Panc1 (cell line): ENCODE results near the gene VTI1A. TPM values are rescaled to one million over a fixed set of nuclear protein-coding genes. Genes with fewer than 3 reads are reported as not detected.

ENCODE experiments used
- ATAC-seq: fragments of 200-7000 bp; cut with Tn5 transposase; 2 replicates; pipeline ENCODE4 v1.9.1; 2020; ENCODE audit warnings: mild to moderate bottlenecking, moderate library complexity
- BruUV-seq: library from RNA; stranded (reverse); fragments of 400-500 nt; replicated peaks from 2 replicates; lab custom pipeline; 2021; lab: Mats Ljungman, UMichigan
- CTCF ChIA-PET: fragments of 300-600 bp; sonication (Branson Sonifier 250); formaldehyde crosslinking; loops from one replicate; lab custom pipeline; 2022; ENCODE audit warnings: antibody characterized with exemption; lab: Charles Lee
- POLR2A ChIA-PET: fragments of 300-600 bp; sonication (Branson Sonifier 250); formaldehyde crosslinking; loops from one replicate; lab custom pipeline; 2022; ENCODE audit warnings: antibody characterized with exemption; lab: Charles Lee
- DNase-seq: peaks from one replicate; pipeline ENCODE4 v3.0.0-alpha.2; 2010; ENCODE audit warnings: low read depth, low spot score
- H3K27ac ChIP-seq: 2 replicates; pipeline ENCODE4 v1.5.1; 2011; ENCODE audit warnings: mild to moderate bottlenecking, low read length, inconsistent platforms
- H3K27me3 ChIP-seq: fragments of 200-500 bp; sonication (Bioruptor generic); 2 replicates; pipeline ENCODE4 v1.6.0; 2014; ENCODE audit warnings: low read length, inconsistent platforms; ENCODE audit not compliant: control insufficient read depth, insufficient read depth
- H3K36me3 ChIP-seq: fragments of 200-500 bp; sonication (Bioruptor generic); 2 replicates; pipeline ENCODE4 v1.5.1; 2014; ENCODE audit warnings: inconsistent platforms, mild to moderate bottlenecking, low read length, moderate library complexity; ENCODE audit not compliant: control insufficient read depth, insufficient read depth
- H3K4me1 ChIP-seq: 2 replicates; pipeline ENCODE4 v1.5.1; 2011; ENCODE audit warnings: inconsistent platforms, mild to moderate bottlenecking, low read length, moderate library complexity; ENCODE audit not compliant: control insufficient read depth, insufficient read depth
- H3K4me3 ChIP-seq, 2 experiments: 2 replicates each; pipeline ENCODE4 v1.5.1; 2011 to 2012; ENCODE audit warnings: low read depth in 2 of 2, low read length in 2 of 2, mild to moderate bottlenecking in 2 of 2, inconsistent platforms in 1 of 2, moderate library complexity in 1 of 2
- H3K9me3 ChIP-seq: fragments of 200-500 bp; sonication (Bioruptor generic); 2 replicates; pipeline ENCODE4 v1.5.1; 2014; ENCODE audit warnings: low read depth, mild to moderate bottlenecking, inconsistent platforms, low read length, moderate library complexity; ENCODE audit not compliant: control insufficient read depth, insufficient read depth
- POLR2AphosphoS5 ChIP-seq: IDR thresholded peaks from 2 replicates; pipeline ENCODE4 v1.6.1; 2012; ENCODE audit warnings: mild to moderate bottlenecking, low read depth, low read length, moderate library complexity
- SIN3A ChIP-seq: IDR thresholded peaks from 2 replicates; pipeline ENCODE4 v1.6.1; 2012; ENCODE audit warnings: low read depth, mild to moderate bottlenecking, low read length, moderate library complexity, borderline replicate concordance; ENCODE audit not compliant: insufficient read depth
- in situ Hi-C: cut with HindIII; loops from 2 replicates; pipeline ENCODE4 v1.10.0; 2016; ENCODE audit warnings: low sequenced_read_pairs, low pct_unique_long_range_greater_than_20kb
- intact Hi-C: fragments of 100-400 bp; cut with micrococcal nuclease; formaldehyde crosslinking; loops from one replicate; pipeline ENCODE4 v1.10.0; 2022; ENCODE audit not compliant: unreplicated experiment
- total RNA-seq: library from RNA; stranded (reverse); gene quantifications from one replicate; pipeline ENCODE4 v1.2.1, GENCODE V29; 2021; ENCODE audit not compliant: unreplicated experiment
- TF ChIP-seq, protein P1 (sequence below), 2 experiments: IDR thresholded peaks; 2 replicates each; pipeline ENCODE4 v1.6.1; 2011 to 2012; ENCODE audit warnings: low read depth in 2 of 2, control low read depth in 1 of 2, low read length in 1 of 2, mild to moderate bottlenecking in 1 of 2, moderate library complexity in 1 of 2; ENCODE audit not compliant: insufficient read depth in 1 of 2
- TF ChIP-seq, protein P2 (sequence below): fragments of 450-650 bp; IDR thresholded peaks from 2 replicates; pipeline ENCODE4 v1.5.1; 2017; ENCODE audit warnings: mild to moderate bottlenecking

The VTI1A gene
- total RNA-seq, 1 experiment from 2014 or later, result 36.3 TPM

DNA sequence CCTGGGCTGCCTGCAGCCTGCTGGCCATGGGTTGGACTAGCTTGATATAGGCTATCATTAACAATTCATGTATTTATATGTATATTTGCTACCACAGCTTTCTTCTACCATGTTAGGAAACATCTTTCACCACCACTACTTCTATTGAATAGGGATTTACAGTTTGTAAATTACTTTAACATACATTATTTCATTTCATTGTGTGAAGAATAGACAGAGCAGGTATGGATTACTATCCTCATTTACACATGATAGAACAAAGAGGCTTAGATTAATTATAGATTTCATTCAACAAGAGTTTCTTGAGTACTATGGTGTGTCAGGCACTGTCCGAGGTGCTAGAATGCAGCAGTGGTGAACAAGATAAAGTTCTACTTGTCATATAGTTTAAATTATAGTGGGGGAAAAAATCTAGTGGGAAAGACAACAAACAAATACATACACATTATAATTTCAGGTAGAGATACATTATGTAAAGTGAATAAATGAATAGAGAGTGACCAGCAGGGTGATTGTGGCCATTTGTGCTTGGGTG, 20.6 kb downstream of the VTI1A start:
- POLR2A ChIA-PET, result interaction anchor here (0.6 kb wide), 1 partner anchor 323 kb away, joined by 3 read pairs; no protein-coding TSS in a partner anchor
- in situ Hi-C loops (no loop called here), intact Hi-C loops (no loop called here)
- CTCF ChIA-PET, result no interaction called here
- H3K4me1 ChIP-seq, result no peaks in the 10 kb centered on the region
- H3K9me3 ChIP-seq, result no peaks in the 10 kb centered on the region
- no peaks in the 10 kb centered on the region for H3K27me3 ChIP-seq
- no peak overlapping the region for H3K4me3 ChIP-seq
- BruUV-seq, result no TSS peak
- ATAC-seq (no peak), DNase-seq (no peak)
- peaks cover 10% of the 10 kb centered on the region; the same call in 1 of the 2 replicates for H3K36me3 ChIP-seq
- TF ChIP-seq, protein P1, sequence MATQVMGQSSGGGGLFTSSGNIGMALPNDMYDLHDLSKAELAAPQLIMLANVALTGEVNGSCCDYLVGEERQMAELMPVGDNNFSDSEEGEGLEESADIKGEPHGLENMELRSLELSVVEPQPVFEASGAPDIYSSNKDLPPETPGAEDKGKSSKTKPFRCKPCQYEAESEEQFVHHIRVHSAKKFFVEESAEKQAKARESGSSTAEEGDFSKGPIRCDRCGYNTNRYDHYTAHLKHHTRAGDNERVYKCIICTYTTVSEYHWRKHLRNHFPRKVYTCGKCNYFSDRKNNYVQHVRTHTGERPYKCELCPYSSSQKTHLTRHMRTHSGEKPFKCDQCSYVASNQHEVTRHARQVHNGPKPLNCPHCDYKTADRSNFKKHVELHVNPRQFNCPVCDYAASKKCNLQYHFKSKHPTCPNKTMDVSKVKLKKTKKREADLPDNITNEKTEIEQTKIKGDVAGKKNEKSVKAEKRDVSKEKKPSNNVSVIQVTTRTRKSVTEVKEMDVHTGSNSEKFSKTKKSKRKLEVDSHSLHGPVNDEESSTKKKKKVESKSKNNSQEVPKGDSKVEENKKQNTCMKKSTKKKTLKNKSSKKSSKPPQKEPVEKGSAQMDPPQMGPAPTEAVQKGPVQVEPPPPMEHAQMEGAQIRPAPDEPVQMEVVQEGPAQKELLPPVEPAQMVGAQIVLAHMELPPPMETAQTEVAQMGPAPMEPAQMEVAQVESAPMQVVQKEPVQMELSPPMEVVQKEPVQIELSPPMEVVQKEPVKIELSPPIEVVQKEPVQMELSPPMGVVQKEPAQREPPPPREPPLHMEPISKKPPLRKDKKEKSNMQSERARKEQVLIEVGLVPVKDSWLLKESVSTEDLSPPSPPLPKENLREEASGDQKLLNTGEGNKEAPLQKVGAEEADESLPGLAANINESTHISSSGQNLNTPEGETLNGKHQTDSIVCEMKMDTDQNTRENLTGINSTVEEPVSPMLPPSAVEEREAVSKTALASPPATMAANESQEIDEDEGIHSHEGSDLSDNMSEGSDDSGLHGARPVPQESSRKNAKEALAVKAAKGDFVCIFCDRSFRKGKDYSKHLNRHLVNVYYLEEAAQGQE (IDR thresholded peaks at IDR 0.05; ENCODE audit: insufficient read depth in 1 of 2, low read depth in 2 of 2, low read length in 1 of 2), result peak in 1 of 2 experiments; percentile 82; a peak in 2 of 4 replicates
- no peak for TF ChIP-seq SIN3A
- no peak overlapping the region for H3K27ac ChIP-seq

DNA sequence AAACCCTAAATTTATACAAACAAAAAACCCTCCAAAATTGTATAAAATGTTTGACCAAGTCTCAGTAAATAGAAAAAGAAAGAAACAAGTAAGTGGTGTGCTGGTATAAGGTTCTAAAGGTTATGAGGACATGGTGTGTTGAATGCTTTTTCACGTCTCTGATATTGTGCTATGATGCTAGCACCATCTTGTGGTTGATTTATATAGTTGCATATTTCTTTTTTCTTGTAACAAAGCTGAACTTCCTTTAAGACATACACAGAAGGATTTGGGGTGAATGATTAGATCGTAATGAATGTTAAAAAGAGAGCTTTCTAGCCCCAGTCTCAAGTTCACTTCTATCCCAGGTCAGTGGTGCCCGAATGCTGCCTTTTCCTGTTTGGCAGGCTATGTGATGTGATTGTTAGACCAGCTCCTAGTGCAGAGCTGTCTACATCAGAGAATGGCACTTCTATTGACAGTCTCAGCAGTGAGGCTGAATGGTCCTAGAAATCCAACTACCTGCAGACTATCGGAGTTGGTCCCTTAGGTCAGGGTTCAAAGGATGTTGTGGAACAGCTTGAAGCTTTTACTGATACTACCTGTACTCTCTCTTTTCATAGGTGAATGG, 25.0 kb downstream of the VTI1A start:
- DNase-seq, result peak; percentile 50
- no peaks in the 10 kb centered on the region for H3K9me3 ChIP-seq
- ChIA-PET POLR2A (interaction anchor here (0.7 kb wide), 1 partner anchor 1590 kb away, joined by 3 read pairs; no protein-coding TSS in a partner anchor), CTCF (interaction anchor here (0.6 to 1.2 kb wide), 9 partner anchors 19 to 913 kb away, joined by 3 to 11 read pairs (median 4); partner anchors contain the start of genes VTI1A and ZDHHC6)
- no TSS peak for BruUV-seq
- ATAC-seq, result peak; percentile 87
- H3K27me3 ChIP-seq, result no peaks in the 10 kb centered on the region
- in situ Hi-C loops (no loop called here), intact Hi-C loops (loop anchor here (5.0 to 10.0 kb wide), 2 partner anchors 155 to 483 kb away; partner anchors contain the start of gene TCF7L2)
- no peak overlapping the region for H3K4me3 ChIP-seq
- no peak for TF ChIP-seq POLR2AphosphoS5
- TF ChIP-seq, protein P2, sequence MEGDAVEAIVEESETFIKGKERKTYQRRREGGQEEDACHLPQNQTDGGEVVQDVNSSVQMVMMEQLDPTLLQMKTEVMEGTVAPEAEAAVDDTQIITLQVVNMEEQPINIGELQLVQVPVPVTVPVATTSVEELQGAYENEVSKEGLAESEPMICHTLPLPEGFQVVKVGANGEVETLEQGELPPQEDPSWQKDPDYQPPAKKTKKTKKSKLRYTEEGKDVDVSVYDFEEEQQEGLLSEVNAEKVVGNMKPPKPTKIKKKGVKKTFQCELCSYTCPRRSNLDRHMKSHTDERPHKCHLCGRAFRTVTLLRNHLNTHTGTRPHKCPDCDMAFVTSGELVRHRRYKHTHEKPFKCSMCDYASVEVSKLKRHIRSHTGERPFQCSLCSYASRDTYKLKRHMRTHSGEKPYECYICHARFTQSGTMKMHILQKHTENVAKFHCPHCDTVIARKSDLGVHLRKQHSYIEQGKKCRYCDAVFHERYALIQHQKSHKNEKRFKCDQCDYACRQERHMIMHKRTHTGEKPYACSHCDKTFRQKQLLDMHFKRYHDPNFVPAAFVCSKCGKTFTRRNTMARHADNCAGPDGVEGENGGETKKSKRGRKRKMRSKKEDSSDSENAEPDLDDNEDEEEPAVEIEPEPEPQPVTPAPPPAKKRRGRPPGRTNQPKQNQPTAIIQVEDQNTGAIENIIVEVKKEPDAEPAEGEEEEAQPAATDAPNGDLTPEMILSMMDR, result peak; percentile 85
- H3K4me1 ChIP-seq, result 0 out of 2 replicates have a peak, but pooled peaks cover 5% of the 10 kb centered on the region
- H3K36me3 ChIP-seq, result no peaks in the 10 kb centered on the region
- H3K27ac ChIP-seq, result no peak overlapping the region
